Hematopoietic multipotent progenitor cell treated with erythropoietin and hydrocortisone succinate and interleukin-3 and kit ligand, for 17 days (in vitro differentiated cells): ENCODE results near the gene KRT6C.
"Not testable (repeated sequence)": the region's sequence is repeated elsewhere in the genome, so short reads cannot be mapped to it uniquely, and the experiment has no call there.

Experiments used
- DNase-seq: peaks from one replicate; pipeline ENCODE4 v3.0.0-alpha.2; 2015; ENCODE audit warnings: low spot score

KRT6C gene

GRCh38 chr12:52499806-52500560 is 26.4 kb upstream of the KRT6C start:
- DNase-seq: no peak

- no peak for DNase-seq
These were observed 25.3 kb upstream of the KRT6C start for GRCh38 chr12:52498946-52499345.

GRCh38 chr12:52497975-52498374 is 24.4 kb upstream of the KRT6C start:
- DNase-seq: no peak

GRCh38 chr12:52496590-52497071 is 23.0 kb upstream of the KRT6C start:
- no peak for DNase-seq

- DNase-seq: no peak
These were observed 22.4 kb upstream of the KRT6C start for GRCh38 chr12:52496054-52496453.

- no peak for DNase-seq
These were observed 21.8 kb upstream of the KRT6C start for GRCh38 chr12:52495389-52495788.

- no peak for DNase-seq
These were observed 20.9 kb upstream of the KRT6C start for GRCh38 chr12:52494518-52494917.

GRCh38 chr12:52494100-52494499 is 20.5 kb upstream of the KRT6C start:
- no peak for DNase-seq

GRCh38 chr12:52493172-52493571 is 19.6 kb upstream of the KRT6C start, which contains the start of gene KRT6A:
Gene KRT6A (minus strand): TSS chr12:52493257. CDS start chr12:52493188, 69 bp downstream.
- DNase-seq: no peak

GRCh38 chr12:52492405-52492804 is 18.8 kb upstream of the KRT6C start:
- not testable (repeated sequence) for DNase-seq

- DNase-seq: not testable (repeated sequence)
These were observed 17.9 kb upstream of the KRT6C start for GRCh38 chr12:52491495-52491894.

- no peak for DNase-seq
These were observed 15.1 kb upstream of the KRT6C start for GRCh38 chr12:52488736-52489135.

GRCh38 chr12:52487744-52488443 is 14.3 kb upstream of the KRT6C start:
- DNase-seq: not testable (repeated sequence)

- no peak for DNase-seq
These were observed 13.6 kb upstream of the KRT6C start for GRCh38 chr12:52487211-52487610.

GRCh38 chr12:52486166-52487105 is 12.8 kb upstream of the KRT6C start:
- no peak for DNase-seq

- no peak for DNase-seq
These were observed 6.5 kb upstream of the KRT6C start for GRCh38 chr12:52480073-52480472.

- DNase-seq: no peak
These were observed 4.0 kb upstream of the KRT6C start for GRCh38 chr12:52477651-52478050.

GRCh38 chr12:52474212-52474611 is 607 bp upstream of the KRT6C start:
- no peak for DNase-seq

- DNase-seq: no peak
These were observed 3.8 kb downstream of the KRT6C start for GRCh38 chr12:52469853-52470252.

GRCh38 chr12:52464897-52465296 is 8.7 kb downstream of the KRT6C start:
- DNase-seq: no peak

- no peak for DNase-seq
These were observed 11.9 kb downstream of the KRT6C start for GRCh38 chr12:52461693-52462092.

- DNase-seq: no peak
These were observed 14.7 kb downstream of the KRT6C start for GRCh38 chr12:52458861-52459260.
